HS-27A (cell line): ENCODE measurements around the gene TRRAP.

ENCODE experiments used
- DNase-seq: peaks from one replicate; pipeline ENCODE4 v3.0.0-alpha.2; 2012; ENCODE audit warnings: low read depth, missing footprints

TRRAP gene

GRCh38 chr7:98990356-98990755 is 112.0 kb downstream of the TRRAP start:
- DNase-seq: no peak

GRCh38 chr7:98991141-98991540 is 112.8 kb downstream of the TRRAP start:
- DNase-seq: no peak

GRCh38 chr7:98992076-98992475 is 113.7 kb downstream of the TRRAP start:
- DNase-seq: no peak

GRCh38 chr7:98993024-98993897 is 114.9 kb downstream of the TRRAP start:
- no peak for DNase-seq

GRCh38 chr7:98994046-98994944 is 116.0 kb downstream of the TRRAP start:
- no peak for DNase-seq

- no peak for DNase-seq
Observed at GRCh38 chr7:98995111-98995510, 116.8 kb downstream of the TRRAP start.

- DNase-seq: no peak
Observed at GRCh38 chr7:98995523-98996149, 117.3 kb downstream of the TRRAP start.

- DNase-seq: no peak
Observed at GRCh38 chr7:98996150-98996552, 117.8 kb downstream of the TRRAP start.

- DNase-seq: no peak
Observed at GRCh38 chr7:98997846-98998245, 119.5 kb downstream of the TRRAP start.

- DNase-seq: no peak
Observed at GRCh38 chr7:98998821-98999725, 120.7 kb downstream of the TRRAP start.

GRCh38 chr7:99000196-99000903 is 122.0 kb downstream of the TRRAP start:
- no peak for DNase-seq

GRCh38 chr7:99000904-99001465 is 122.7 kb downstream of the TRRAP start:
- no peak for DNase-seq

GRCh38 chr7:99001482-99002147 is 123.3 kb downstream of the TRRAP start:
- DNase-seq: no peak

- DNase-seq: no peak
Observed at GRCh38 chr7:99002148-99002826, 124.0 kb downstream of the TRRAP start.

- DNase-seq: no peak
Observed at GRCh38 chr7:99002827-99003212, 124.5 kb downstream of the TRRAP start.

- no peak for DNase-seq
Observed at GRCh38 chr7:99003419-99003818, 125.1 kb downstream of the TRRAP start.

- no peak for DNase-seq
Observed at GRCh38 chr7:99004216-99004615, 125.9 kb downstream of the TRRAP start.

- DNase-seq: no peak
Observed at GRCh38 chr7:99004781-99005500, 126.6 kb downstream of the TRRAP start.

GRCh38 chr7:99005776-99006175 is 127.4 kb downstream of the TRRAP start:
- DNase-seq: no peak
